NT2/D1 (cell line): ENCODE data around the gene PDPR.
"Not testable (repeated sequence)": the region's sequence is repeated elsewhere in the genome, so short reads cannot be mapped to it uniquely, and the experiment has no call there.

Source experiments
- DNase-seq: peaks from one replicate; pipeline ENCODE4 v3.0.0-alpha.2; 2011; ENCODE audit warnings: low read depth, low spot score
- H3K27me3 ChIP-seq: 2 replicates; pipeline ENCODE4 v1.6.0; 2011; ENCODE audit warnings: mild to moderate bottlenecking; ENCODE audit not compliant: insufficient read length, insufficient read depth
- H3K36me3 ChIP-seq: 2 replicates; pipeline ENCODE4 v1.6.1; 2011; ENCODE audit warnings: mild to moderate bottlenecking, low read length, mixed read lengths; ENCODE audit not compliant: insufficient read depth, insufficient read length
- H3K4me1 ChIP-seq: 2 replicates; pipeline ENCODE4 v1.5.1; 2011; ENCODE audit not compliant: insufficient read depth, insufficient read length
- H3K4me3 ChIP-seq: 2 replicates; pipeline ENCODE4 v1.5.1; 2011; ENCODE audit warnings: low read depth; ENCODE audit not compliant: insufficient read length
- H3K9ac ChIP-seq: 2 replicates; pipeline ENCODE4 v1.6.0; 2011; ENCODE audit warnings: low read depth; ENCODE audit not compliant: insufficient read length
- H3K9me3 ChIP-seq: 2 replicates; pipeline ENCODE4 v1.5.1; 2011; ENCODE audit warnings: mild to moderate bottlenecking, low read length; ENCODE audit not compliant: insufficient read depth

PDPR gene

DNA sequence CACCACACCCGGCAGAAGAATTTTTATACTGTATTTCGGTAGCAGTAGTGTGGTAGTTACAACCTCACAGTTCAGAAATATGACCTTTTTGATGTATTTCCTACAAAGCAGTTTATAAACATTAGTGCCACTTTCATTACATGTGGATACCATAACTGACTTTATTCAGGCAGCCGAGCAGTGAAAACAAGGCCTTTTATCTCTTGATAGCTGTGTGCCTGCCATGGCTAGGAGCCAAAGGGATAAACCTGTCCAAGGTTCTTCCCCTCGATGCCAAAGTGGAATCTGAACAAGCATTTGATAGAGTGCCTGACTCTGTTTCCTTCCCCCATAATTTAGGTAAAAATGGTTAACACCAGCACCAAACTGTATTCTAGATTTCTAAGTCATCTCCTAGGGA is 23.0 kb upstream of the PDPR start:
- not testable (repeated sequence) for H3K9ac ChIP-seq, H3K36me3 ChIP-seq, H3K27me3 ChIP-seq, DNase-seq, H3K4me3 ChIP-seq, H3K9me3 ChIP-seq, H3K4me1 ChIP-seq

DNA sequence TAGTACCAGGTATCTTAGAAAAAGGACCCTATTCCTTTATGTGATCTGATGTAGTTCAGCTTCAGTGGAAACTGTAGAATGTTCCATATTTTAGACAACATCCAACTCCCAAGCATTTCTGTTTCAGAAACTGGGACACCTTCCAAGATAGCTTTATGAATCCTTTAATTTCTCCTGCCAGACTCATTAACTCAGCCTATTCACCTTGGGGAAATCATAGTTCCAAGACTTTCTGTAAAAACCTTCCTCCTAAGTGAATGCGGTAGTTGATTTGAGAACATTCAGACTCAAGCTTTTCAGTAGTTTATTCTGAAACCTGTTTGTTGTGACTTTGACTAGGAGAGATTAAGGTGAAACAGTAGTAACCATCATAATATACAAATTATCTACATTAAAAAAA is 20.0 kb upstream of the PDPR start:
- H3K9me3 ChIP-seq, H3K4me1 ChIP-seq, H3K36me3 ChIP-seq, H3K9ac ChIP-seq, DNase-seq, H3K27me3 ChIP-seq, H3K4me3 ChIP-seq: not testable (repeated sequence)

DNA sequence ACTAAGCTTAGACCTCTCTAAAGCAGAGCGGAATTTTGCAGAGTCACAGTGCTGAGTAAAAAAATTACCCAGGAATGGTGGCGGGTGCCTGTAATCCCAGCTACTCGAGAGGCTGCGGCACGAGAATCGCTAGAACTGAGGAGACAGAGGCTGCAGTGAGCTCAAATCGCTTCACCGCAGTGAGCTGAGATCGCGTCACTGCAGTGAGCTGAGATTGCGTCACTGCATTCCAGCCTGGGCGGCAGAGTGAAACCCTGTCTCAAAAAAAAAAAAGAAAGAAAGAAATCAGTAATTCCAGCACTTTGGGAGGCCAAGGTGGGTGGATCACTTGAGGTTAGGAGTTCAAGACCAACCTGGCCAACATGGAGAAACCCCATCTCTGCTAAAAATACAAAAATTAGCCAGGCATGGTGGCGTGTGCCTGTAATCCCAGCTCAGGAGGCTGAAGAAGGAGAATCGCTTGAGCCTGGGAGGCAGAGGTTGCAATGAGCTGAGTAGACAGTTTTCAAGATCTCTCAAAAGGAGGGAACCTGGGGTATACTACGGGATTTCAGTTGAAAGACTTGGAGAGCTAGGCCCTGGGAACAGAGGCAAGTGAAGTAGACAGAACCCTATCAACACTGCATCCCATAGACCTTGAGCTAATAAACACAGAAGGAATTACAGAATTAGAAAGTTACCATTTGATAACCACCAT is 4.4 kb upstream of the PDPR start:
- DNase-seq, H3K36me3 ChIP-seq, H3K4me3 ChIP-seq, H3K9me3 ChIP-seq, H3K4me1 ChIP-seq, H3K9ac ChIP-seq, H3K27me3 ChIP-seq: not testable (repeated sequence)

DNA sequence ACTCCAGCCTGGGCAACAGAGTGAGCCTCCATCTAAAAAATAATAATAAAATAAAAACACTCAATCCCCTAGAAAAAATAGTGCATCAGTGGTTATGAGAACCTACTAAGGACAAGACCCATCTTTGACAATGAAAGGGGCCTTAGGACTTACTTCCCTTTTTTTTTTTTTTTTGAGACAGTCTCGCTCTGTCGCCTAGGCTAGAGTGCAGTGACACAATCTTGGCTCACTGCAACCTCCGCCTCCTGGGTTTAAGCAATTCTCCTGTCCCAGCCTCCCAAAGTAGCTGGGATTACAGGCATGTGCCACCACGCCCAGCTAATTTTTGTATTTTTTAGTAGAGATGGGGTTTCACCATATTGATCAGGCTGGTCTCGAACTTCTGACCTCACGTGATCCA is 2.0 kb upstream of the PDPR start:
- not testable (repeated sequence) for DNase-seq

DNA sequence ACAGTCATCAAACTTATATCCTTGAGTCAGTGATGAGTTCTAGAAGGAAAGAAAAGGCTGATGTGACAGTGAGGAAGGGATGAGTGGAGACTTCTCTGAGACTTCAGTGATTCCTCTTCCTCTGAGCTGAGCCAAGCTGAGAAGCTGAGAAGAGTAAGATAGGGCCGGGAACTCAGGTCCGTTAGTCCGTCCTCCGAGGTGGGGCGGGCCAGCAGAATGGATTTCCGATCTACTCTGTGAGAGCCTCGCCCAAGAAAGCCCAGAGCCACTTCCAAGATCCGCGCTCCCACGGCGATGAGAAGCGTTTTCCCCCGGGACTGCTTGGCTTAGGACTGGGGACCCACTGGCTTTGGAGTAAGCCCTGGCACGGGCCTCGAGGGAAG is 542 bp upstream of the PDPR start:
- DNase-seq, H3K9me3 ChIP-seq, H3K36me3 ChIP-seq, H3K27me3 ChIP-seq, H3K9ac ChIP-seq, H3K4me1 ChIP-seq: not testable (repeated sequence)
- H3K4me3 ChIP-seq: peak overlapping the region; percentile 26

More for the DNA sequence above, 2.0 kb upstream of the PDPR start:
- not testable (repeated sequence) for H3K36me3 ChIP-seq, H3K4me1 ChIP-seq, H3K9ac ChIP-seq, H3K9me3 ChIP-seq, H3K4me3 ChIP-seq, H3K27me3 ChIP-seq

DNA sequence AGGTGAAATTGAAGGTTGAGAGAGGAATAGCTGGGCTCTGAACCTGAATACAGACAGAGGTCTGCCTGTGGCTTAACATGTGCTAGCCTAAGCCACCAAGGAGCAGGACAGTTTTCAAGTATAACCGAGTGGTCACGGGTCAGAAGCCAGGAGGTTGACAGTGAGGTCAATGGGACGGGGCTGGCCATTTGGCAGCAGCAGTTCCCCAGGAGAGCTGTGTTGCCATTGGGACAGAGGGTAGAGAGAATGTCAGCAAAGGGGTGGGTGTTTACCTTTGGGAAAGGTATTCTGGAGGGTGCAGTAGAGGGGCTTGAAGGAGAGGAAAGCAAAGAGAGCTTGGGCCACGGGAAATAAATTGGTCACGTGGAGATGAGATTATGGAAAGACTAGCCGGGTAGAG is 4.2 kb downstream of the PDPR start:
- not testable (repeated sequence) for DNase-seq, H3K9ac ChIP-seq, H3K4me1 ChIP-seq, H3K4me3 ChIP-seq, H3K9me3 ChIP-seq, H3K27me3 ChIP-seq
- H3K36me3 ChIP-seq: peaks cover 24% of the 10 kb centered on the region

DNA sequence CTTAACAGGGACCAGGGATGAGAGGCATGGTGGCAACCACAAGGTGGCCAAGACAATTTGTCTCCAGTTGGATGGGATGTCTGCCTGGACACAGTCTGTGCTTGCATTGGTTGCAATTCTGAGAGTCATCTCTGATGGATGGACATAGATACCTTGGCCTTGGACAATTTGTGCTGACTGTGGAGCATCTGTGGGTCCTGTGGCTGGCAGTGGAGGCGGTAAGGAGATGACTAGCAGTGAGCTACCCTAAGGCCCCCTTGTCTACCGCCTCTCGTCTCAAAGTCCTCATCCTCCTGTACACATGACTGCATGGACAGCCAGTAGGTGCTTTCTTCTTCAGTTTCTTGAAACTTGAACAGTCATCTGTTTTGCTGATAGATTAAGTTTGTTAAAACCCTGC is 4.6 kb downstream of the PDPR start:
- H3K9ac ChIP-seq, H3K4me3 ChIP-seq, DNase-seq, H3K9me3 ChIP-seq, H3K4me1 ChIP-seq, H3K27me3 ChIP-seq: not testable (repeated sequence)
- peaks cover 28% of the 10 kb centered on the region for H3K36me3 ChIP-seq

DNA sequence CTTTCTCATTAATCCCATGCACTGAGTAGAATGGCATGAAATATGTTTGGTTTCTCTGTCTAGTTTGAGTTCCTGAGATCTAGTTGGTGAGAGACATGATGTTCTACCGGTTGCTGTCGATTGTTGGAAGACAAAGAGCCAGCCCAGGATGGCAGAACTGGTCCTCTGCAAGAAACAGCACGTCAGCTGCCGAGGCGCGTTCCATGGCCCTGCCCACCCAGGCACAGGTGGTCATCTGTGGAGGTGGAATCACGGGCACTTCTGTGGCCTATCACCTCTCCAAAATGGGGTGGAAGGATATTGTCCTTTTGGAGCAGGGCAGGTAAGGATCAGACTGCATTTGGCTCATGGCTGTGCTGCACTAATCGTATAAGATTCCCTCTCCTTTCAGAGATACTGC is 6.3 kb downstream of the PDPR start:
- not testable (repeated sequence) for H3K9ac ChIP-seq, H3K4me3 ChIP-seq, DNase-seq, H3K4me1 ChIP-seq, H3K27me3 ChIP-seq, H3K9me3 ChIP-seq
- H3K36me3 ChIP-seq: peaks cover 34% of the 10 kb centered on the region

DNA sequence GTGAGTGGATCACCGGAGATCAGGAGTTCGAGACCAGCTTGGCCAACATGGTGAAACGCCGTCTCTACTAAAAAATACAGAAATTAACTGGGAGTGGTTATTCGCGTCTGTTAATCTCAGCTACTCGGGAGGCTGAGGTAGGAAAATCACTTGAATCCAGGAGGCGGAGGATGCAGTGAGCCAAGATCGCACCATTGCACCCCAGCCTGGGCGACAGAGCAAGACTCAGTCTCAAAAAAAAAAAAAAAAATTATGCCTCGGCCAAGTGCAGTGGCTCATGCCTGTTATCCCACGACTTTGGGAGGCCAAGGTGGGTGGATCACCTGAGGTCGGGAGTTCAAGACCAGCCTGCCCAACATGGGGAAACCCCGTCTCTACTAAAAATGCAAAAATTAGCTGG is 9.7 kb downstream of the PDPR start:
- H3K9ac ChIP-seq, H3K27me3 ChIP-seq, H3K4me3 ChIP-seq, H3K4me1 ChIP-seq, H3K9me3 ChIP-seq, DNase-seq: not testable (repeated sequence)
- H3K36me3 ChIP-seq: peaks cover 52% of the 10 kb centered on the region

DNA sequence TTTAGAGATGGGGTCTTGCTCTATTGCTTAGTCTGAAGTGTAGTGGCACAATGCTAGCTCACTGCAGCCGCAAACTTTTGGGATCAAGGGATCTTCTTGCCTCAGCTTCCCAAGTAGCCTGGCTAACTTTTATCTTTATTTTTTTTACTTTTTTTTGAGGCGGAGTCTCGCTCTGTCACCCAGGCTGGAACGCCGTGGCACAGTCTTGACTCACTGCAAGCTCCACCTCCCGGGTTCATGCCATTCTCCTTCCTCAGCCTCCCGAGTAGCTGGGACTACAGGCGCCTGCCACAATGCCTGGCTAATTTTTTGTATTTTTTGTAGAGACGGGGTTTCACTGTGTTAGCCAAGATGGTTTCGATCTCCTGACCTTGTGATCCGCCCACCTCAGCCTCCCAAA is 12.1 kb downstream of the PDPR start:
- H3K9ac ChIP-seq, DNase-seq, H3K9me3 ChIP-seq, H3K4me1 ChIP-seq, H3K27me3 ChIP-seq, H3K4me3 ChIP-seq: not testable (repeated sequence)
- peaks cover 66% of the 10 kb centered on the region for H3K36me3 ChIP-seq

DNA sequence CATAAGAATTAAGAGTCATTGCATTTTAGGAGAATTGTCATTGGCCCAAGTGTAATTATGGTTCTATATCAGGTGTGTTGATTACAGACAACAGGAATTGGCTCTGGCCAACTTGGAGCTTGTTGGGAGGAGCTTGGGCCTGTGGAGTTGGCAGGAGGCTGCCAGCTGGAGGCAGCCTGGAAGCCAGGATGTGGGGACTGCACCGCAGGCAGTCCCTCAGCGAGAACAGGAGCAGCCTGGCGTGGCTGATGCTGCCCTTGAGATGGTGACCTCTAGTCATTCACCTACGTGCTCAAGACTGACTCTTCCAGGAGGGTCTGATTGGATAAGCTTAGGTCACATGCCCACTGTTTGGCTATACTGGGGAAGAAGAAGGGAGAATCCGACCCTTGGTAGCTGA is 13.6 kb downstream of the PDPR start:
- H3K36me3 ChIP-seq: peaks cover 66% of the 10 kb centered on the region
- DNase-seq, H3K4me1 ChIP-seq, H3K27me3 ChIP-seq, H3K9ac ChIP-seq, H3K4me3 ChIP-seq, H3K9me3 ChIP-seq: not testable (repeated sequence)

DNA sequence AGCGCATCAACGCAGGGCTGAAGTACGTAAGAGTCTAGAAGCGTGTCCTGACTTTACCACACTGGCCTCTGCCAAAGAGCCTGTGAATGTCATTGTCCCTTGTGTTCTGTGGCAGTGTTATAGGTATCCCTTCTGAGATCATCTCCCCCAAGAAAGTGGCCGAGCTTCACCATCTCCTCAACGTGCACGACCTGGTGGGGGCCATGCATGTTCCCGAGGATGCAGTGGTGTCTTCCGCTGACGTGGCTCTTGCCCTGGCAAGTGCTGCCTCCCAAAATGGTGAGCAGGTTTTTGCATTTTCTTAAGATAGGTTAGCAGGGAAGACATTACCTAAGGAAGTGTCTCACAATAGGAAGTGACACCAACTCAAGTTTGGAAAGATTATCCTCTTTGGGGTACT is 14.7 kb downstream of the PDPR start:
- H3K9ac ChIP-seq, H3K4me1 ChIP-seq, DNase-seq, H3K27me3 ChIP-seq, H3K9me3 ChIP-seq, H3K4me3 ChIP-seq: not testable (repeated sequence)
- H3K36me3 ChIP-seq: peaks cover 61% of the 10 kb centered on the region
